Activated T-cell treated with anti-CD3 and anti-CD28 coated beads for 4 hours (primary cell): ENCODE measurements around the gene FGF2.
"Not testable (repeated sequence)": the region's sequence is repeated elsewhere in the genome, so short reads cannot be mapped to it uniquely, and the experiment has no call there.

ENCODE experiments used
- DNase-seq: peaks from one replicate; pipeline ENCODE4 v3.0.0-alpha.2; 2020

FGF2 gene

GRCh38 chr4:122851568-122851967, 24.9 kb downstream of the FGF2 start:
- DNase-seq = no peak

GRCh38 chr4:122854447-122855352, 28.1 kb downstream of the FGF2 start:
- no peak for DNase-seq

GRCh38 chr4:122855353-122855890, 28.8 kb downstream of the FGF2 start:
- no peak for DNase-seq

GRCh38 chr4:122857160-122857559, 30.5 kb downstream of the FGF2 start:
- DNase-seq = no peak

- DNase-seq = no peak
Measured at GRCh38 chr4:122858705-122859104, 32.1 kb downstream of the FGF2 start.

- DNase-seq = no peak
Measured at GRCh38 chr4:122861172-122861943, 34.7 kb downstream of the FGF2 start.

GRCh38 chr4:122863639-122864038, 37.0 kb downstream of the FGF2 start:
- DNase-seq = no peak

GRCh38 chr4:122865425-122865824, 38.8 kb downstream of the FGF2 start:
- no peak for DNase-seq

GRCh38 chr4:122868235-122868634, 41.6 kb downstream of the FGF2 start:
- not testable (repeated sequence) for DNase-seq

- no peak for DNase-seq
Measured at GRCh38 chr4:122873146-122873545, 46.5 kb downstream of the FGF2 start.

- DNase-seq = no peak
Measured at GRCh38 chr4:122873821-122874593, 47.4 kb downstream of the FGF2 start.

GRCh38 chr4:122875949-122876348, 49.3 kb downstream of the FGF2 start:
- no peak for DNase-seq

- DNase-seq = no peak
Measured at GRCh38 chr4:122876456-122876855, 49.8 kb downstream of the FGF2 start.

- no peak for DNase-seq
Measured at GRCh38 chr4:122879001-122879400, 52.4 kb downstream of the FGF2 start.

- no peak for DNase-seq
Measured at GRCh38 chr4:122882857-122883735, 56.5 kb downstream of the FGF2 start.

- DNase-seq = no peak
Measured at GRCh38 chr4:122884499-122884898, 57.9 kb downstream of the FGF2 start.

- DNase-seq = no peak
Measured at GRCh38 chr4:122889726-122890125, 63.1 kb downstream of the FGF2 start.

- no peak for DNase-seq
Measured at GRCh38 chr4:122890147-122890795, 63.6 kb downstream of the FGF2 start.

GRCh38 chr4:122894827-122895226, 68.2 kb downstream of the FGF2 start:
- DNase-seq = no peak

GRCh38 chr4:122895336-122895995, 68.8 kb downstream of the FGF2 start:
- no peak for DNase-seq

- DNase-seq = no peak
Measured at GRCh38 chr4:122896270-122896669, 69.6 kb downstream of the FGF2 start.
